Measurements from ENCODE around the gene PCGF3. TPM values are rescaled to one million over a fixed set of nuclear protein-coding genes. Genes with fewer than 3 reads are reported as not detected.

PCGF3 gene
- polyA plus RNA-seq, 2 donors = 27.0 to 63.7 TPM

- 87 to 88% methylated on average over 8 of the region's 8 CpGs for WGBS, 2 donors
Observed at GRCh38 chr4:676871-677235, 28.8 kb upstream of the PCGF3 start.

DNA sequence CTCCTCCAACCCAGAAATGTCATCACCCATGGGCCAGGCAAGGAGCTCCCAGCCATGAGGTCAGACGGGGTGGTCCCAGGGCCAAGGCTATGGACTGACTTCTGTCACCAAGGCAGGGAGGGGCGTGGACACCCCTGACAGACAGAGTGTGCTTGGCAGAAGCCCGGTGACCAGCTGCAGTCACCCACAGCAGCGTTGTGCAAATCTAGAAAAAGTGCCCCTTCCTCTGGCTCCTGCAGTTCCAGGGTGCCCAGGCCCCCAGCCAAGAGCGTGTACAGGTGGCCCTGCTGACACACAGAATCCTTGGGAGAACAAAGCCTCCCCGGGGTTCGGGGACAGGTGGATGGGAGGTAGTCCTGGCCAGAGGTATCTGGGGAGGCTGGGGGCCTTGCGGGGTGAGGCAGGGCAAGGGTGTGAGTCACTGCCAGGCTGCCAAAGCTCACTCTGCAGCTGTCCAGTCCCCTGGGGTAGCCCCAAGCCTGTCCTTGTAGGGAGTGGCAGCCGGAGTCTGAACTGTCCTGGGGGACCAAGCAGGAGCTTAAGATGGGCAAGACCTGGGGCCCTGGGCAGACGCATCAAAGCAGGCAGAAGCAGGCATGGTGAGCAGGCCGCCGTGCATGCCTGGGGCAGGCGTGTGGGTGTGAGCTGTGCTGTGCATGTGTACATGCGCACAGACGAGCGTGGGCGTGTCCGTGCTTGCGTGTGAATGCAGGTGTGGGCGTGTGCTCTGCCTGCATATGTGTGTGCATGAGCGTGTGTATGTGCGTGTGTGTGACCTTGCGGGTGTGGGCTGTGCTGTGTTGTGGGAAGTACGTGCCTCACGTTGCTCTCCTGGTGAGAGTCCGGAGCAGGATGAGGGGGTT is 28.0 kb upstream of the PCGF3 start:
- no peak overlapping the region for H3K4me3 ChIP-seq (ENCODE audit: low read depth in 1 of 2, low read length in 2 of 2)
- WGBS, 2 donors = 45 to 56% methylated on average over 26 of the region's 26 CpGs
- H3K27ac ChIP-seq (ENCODE audit: low read depth in 2 of 2, low read length in 1 of 2) = peak overlapping the region; percentile 22 to 56
- H3K36me3 ChIP-seq (ENCODE audit: control insufficient read depth in 2 of 2, insufficient read depth in 2 of 2, low read length in 1 of 2) = no peaks in the 10 kb centered on the region
- no peaks in the 10 kb centered on the region for H3K9me3 ChIP-seq (ENCODE audit: control insufficient read depth in 2 of 2, insufficient read depth in 1 of 2, low read depth in 1 of 2, low read length in 1 of 2)
- no peaks in the 10 kb centered on the region for H3K27me3 ChIP-seq (ENCODE audit: control insufficient read depth in 1 of 2, insufficient read depth in 2 of 2, low read length in 2 of 2)
- peaks cover 11 to 34% of the 10 kb centered on the region in 2 donors for H3K4me1 ChIP-seq (ENCODE audit: control insufficient read depth in 2 of 2, insufficient read depth in 2 of 2, low read length in 1 of 2)

More at GRCh38 chr4:676871-677235, 28.8 kb upstream of the PCGF3 start:
- Histone ChIP-seq H3K4me1 (ENCODE audit: control insufficient read depth in 2 of 2, insufficient read depth in 2 of 2, low read length in 1 of 2) (peaks cover 11 to 33% of the 10 kb centered on the region in 2 donors), H3K36me3 (ENCODE audit: control insufficient read depth in 2 of 2, insufficient read depth in 2 of 2, low read length in 1 of 2) (peaks cover 3 to 5% of the 10 kb centered on the region in 2 donors), H3K9me3 (ENCODE audit: control insufficient read depth in 2 of 2, insufficient read depth in 1 of 2, low read depth in 1 of 2, low read length in 1 of 2) (no peaks in the 10 kb centered on the region), H3K4me3 (ENCODE audit: low read depth in 1 of 2, low read length in 2 of 2) (no peak overlapping the region), H3K27ac (ENCODE audit: low read depth in 2 of 2, low read length in 1 of 2) (no peak overlapping the region), H3K27me3 (ENCODE audit: control insufficient read depth in 1 of 2, insufficient read depth in 2 of 2, low read length in 2 of 2) (no peaks in the 10 kb centered on the region)

DNA sequence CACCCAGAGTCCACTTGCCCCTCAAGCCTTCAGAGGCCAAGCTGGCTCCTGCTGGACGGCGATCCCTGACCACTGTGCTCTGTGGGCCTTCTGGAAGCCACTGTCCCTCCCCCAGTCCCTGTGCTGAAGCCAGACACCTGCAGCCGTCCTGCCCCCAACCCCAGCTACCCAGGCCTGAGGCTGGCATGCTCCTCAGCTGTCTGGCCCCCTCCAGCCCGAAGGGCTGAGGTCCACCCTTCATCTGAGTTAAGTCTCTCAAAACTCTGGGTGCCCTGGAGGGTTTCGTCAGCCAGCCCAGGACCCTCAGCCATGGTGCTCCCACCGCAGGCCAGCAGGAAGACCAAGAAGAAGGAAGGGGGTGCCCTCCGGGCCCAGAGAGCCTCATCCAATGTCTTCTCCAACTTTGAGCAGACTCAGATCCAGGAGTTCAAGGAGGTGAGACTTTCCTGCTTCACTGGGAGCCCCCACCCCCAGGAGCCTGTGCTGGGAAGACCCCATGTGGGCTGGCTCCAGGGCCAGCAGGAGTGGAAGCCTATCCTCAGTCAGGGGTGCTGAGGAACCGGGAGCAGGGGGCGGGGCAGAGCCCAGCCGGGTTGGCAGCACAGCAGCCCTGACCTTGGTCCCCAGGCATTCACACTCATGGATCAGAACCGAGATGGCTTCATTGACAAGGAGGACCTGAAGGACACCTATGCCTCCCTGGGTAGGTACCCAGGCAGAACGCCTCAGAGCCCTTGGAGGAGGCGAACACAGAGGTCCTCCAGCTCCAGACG is 27.1 kb upstream of the PCGF3 start:
- Histone ChIP-seq H3K27ac (ENCODE audit: low read depth in 2 of 2, low read length in 1 of 2) (peak overlapping the region in 1 of 2 donors; percentile 56), H3K27me3 (ENCODE audit: control insufficient read depth in 1 of 2, insufficient read depth in 2 of 2, low read length in 2 of 2) (no peaks in the 10 kb centered on the region), H3K9me3 (ENCODE audit: control insufficient read depth in 2 of 2, insufficient read depth in 1 of 2, low read depth in 1 of 2, low read length in 1 of 2) (no peaks in the 10 kb centered on the region), H3K4me1 (ENCODE audit: control insufficient read depth in 2 of 2, insufficient read depth in 2 of 2, low read length in 1 of 2) (peaks cover 11 to 30% of the 10 kb centered on the region in 2 donors), H3K4me3 (ENCODE audit: low read depth in 1 of 2, low read length in 2 of 2) (no peak overlapping the region), H3K36me3 (ENCODE audit: control insufficient read depth in 2 of 2, insufficient read depth in 2 of 2, low read length in 1 of 2) (no peaks in the 10 kb centered on the region)
- WGBS, 2 donors = 73 to 74% methylated on average over 14 of the region's 14 CpGs

DNA sequence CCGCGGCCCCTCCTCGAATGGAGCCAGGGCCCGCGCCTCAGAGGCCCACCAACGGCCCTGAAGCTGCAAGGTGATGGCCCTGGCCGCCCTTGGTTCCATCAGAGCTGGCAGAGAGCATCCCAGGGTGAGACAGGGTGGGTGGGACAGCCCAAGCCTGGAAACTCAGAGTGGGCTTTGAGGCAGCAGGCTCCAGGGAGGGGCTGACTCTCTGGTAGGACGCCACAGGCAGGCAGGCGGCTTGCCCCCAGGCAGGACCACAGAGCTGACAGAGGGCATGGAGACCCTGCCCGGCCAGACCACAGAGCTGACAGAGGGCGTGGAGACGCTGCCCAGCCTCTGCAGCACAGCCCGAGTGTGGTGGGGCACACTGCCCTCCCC is 26.5 kb upstream of the PCGF3 start:
- WGBS, 2 donors = 84 to 86% methylated on average over 13 of the region's 13 CpGs
- H3K27ac ChIP-seq (ENCODE audit: low read depth in 2 of 2, low read length in 1 of 2) = no peak overlapping the region
- no peaks in the 10 kb centered on the region for H3K36me3 ChIP-seq (ENCODE audit: control insufficient read depth in 2 of 2, insufficient read depth in 2 of 2, low read length in 1 of 2)
- H3K27me3 ChIP-seq (ENCODE audit: control insufficient read depth in 1 of 2, insufficient read depth in 2 of 2, low read length in 2 of 2) = no peaks in the 10 kb centered on the region
- H3K4me1 ChIP-seq (ENCODE audit: control insufficient read depth in 2 of 2, insufficient read depth in 2 of 2, low read length in 1 of 2) = peaks cover 11 to 34% of the 10 kb centered on the region in 2 donors
- no peaks in the 10 kb centered on the region for H3K9me3 ChIP-seq (ENCODE audit: control insufficient read depth in 2 of 2, insufficient read depth in 1 of 2, low read depth in 1 of 2, low read length in 1 of 2)
- no peak overlapping the region for H3K4me3 ChIP-seq (ENCODE audit: low read depth in 1 of 2, low read length in 2 of 2)

DNA sequence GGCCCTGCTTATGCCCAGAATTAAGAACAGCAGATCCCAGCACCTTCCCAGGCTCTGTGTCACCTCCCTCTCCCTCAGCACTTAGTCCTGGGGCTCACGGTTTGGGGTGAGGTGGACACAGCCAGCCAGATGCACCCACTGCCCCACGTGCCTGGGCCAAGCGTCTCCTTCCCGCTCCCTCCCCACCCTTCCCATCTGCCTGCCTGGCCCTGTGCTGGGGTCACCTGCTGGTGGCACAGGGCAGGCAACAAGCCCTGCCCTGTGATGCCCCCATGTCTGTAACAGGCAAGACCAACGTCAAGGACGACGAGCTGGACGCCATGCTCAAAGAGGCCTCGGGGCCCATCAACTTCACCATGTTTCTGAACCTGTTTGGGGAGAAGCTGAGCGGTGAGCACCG is 26.0 kb upstream of the PCGF3 start:
- Histone ChIP-seq H3K27ac (ENCODE audit: low read depth in 2 of 2, low read length in 1 of 2) (no peak overlapping the region), H3K27me3 (ENCODE audit: control insufficient read depth in 1 of 2, insufficient read depth in 2 of 2, low read length in 2 of 2) (no peaks in the 10 kb centered on the region), H3K9me3 (ENCODE audit: control insufficient read depth in 2 of 2, insufficient read depth in 1 of 2, low read depth in 1 of 2, low read length in 1 of 2) (no peaks in the 10 kb centered on the region), H3K4me3 (ENCODE audit: low read depth in 1 of 2, low read length in 2 of 2) (no peak overlapping the region), H3K36me3 (ENCODE audit: control insufficient read depth in 2 of 2, insufficient read depth in 2 of 2, low read length in 1 of 2) (no peaks in the 10 kb centered on the region), H3K4me1 (ENCODE audit: control insufficient read depth in 2 of 2, insufficient read depth in 2 of 2, low read length in 1 of 2) (peaks cover 11 to 36% of the 10 kb centered on the region in 2 donors)
- WGBS, 2 donors = 82 to 84% methylated on average over 11 of the region's 11 CpGs

- Histone ChIP-seq H3K27ac (ENCODE audit: low read depth in 2 of 2, low read length in 1 of 2) (no peak overlapping the region), H3K9me3 (ENCODE audit: control insufficient read depth in 2 of 2, insufficient read depth in 1 of 2, low read depth in 1 of 2, low read length in 1 of 2) (no peaks in the 10 kb centered on the region), H3K36me3 (ENCODE audit: control insufficient read depth in 2 of 2, insufficient read depth in 2 of 2, low read length in 1 of 2) (no peaks in the 10 kb centered on the region), H3K4me1 (ENCODE audit: control insufficient read depth in 2 of 2, insufficient read depth in 2 of 2, low read length in 1 of 2) (peaks cover 10 to 33% of the 10 kb centered on the region in 2 donors), H3K27me3 (ENCODE audit: control insufficient read depth in 1 of 2, insufficient read depth in 2 of 2, low read length in 2 of 2) (no peaks in the 10 kb centered on the region), H3K4me3 (ENCODE audit: low read depth in 1 of 2, low read length in 2 of 2) (no peak overlapping the region)
- WGBS, 2 donors = 81 to 86% methylated on average over 9 of the region's 9 CpGs
Observed at GRCh38 chr4:680091-680490, 25.5 kb upstream of the PCGF3 start.

- WGBS, 2 donors = 68 to 69% methylated on average over 16 to 17 of the region's 17 CpGs
- no peak overlapping the region for H3K4me3 ChIP-seq (ENCODE audit: low read depth in 1 of 2, low read length in 2 of 2)
- H3K4me1 ChIP-seq (ENCODE audit: control insufficient read depth in 2 of 2, insufficient read depth in 2 of 2, low read length in 1 of 2) = peaks cover 6 to 29% of the 10 kb centered on the region in 2 donors
- H3K9me3 ChIP-seq (ENCODE audit: control insufficient read depth in 2 of 2, insufficient read depth in 1 of 2, low read depth in 1 of 2, low read length in 1 of 2) = no peaks in the 10 kb centered on the region
- no peaks in the 10 kb centered on the region for H3K36me3 ChIP-seq (ENCODE audit: control insufficient read depth in 2 of 2, insufficient read depth in 2 of 2, low read length in 1 of 2)
- H3K27me3 ChIP-seq (ENCODE audit: control insufficient read depth in 1 of 2, insufficient read depth in 2 of 2, low read length in 2 of 2) = no peaks in the 10 kb centered on the region
- no peak overlapping the region for H3K27ac ChIP-seq (ENCODE audit: low read depth in 2 of 2, low read length in 1 of 2)
Observed at GRCh38 chr4:680551-680927, 25.1 kb upstream of the PCGF3 start.

DNA sequence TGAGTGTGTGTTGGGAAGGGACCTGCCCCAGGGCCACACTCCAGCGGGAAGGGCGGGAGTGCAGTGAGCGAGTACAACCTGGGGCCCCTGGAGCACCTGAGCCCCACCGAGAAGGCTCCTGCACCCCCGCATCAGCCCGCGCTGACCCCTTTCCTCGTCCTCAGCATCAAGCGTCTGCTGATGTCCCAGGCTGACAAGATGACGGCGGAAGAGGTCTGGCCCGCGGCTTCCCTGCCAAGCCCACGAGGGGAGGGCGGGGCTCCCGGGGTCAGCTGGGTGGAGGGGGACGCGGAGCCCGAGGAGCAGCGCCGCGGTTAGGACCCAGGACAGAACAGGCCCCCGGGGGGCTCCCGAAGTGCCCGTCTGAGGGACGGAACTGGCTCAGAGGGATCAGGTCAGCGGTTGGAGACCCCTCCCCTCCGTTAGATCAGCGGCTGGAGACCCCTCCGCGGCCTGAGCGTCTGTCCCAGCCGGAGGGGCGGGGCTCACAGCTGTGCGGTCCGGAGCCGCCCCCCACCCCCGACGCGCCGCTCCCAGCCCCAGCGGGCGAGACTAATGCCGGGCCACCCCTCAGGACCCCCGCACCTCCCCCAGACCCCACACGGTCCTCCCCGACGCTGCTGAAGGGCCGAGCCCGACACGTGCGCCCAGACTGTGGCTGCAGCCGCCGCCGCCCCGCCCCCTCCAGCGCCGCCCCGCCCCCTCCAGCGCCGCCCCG is 24.5 kb upstream of the PCGF3 start:
- Histone ChIP-seq H3K27me3 (ENCODE audit: control insufficient read depth in 1 of 2, insufficient read depth in 2 of 2, low read length in 2 of 2) (no peaks in the 10 kb centered on the region), H3K4me1 (ENCODE audit: control insufficient read depth in 2 of 2, insufficient read depth in 2 of 2, low read length in 1 of 2) (peaks cover 6 to 27% of the 10 kb centered on the region in 2 donors), H3K36me3 (ENCODE audit: control insufficient read depth in 2 of 2, insufficient read depth in 2 of 2, low read length in 1 of 2) (no peaks in the 10 kb centered on the region), H3K4me3 (ENCODE audit: low read depth in 1 of 2, low read length in 2 of 2) (peak overlapping the region in 1 of 2 donors; percentile 30), H3K9me3 (ENCODE audit: control insufficient read depth in 2 of 2, insufficient read depth in 1 of 2, low read depth in 1 of 2, low read length in 1 of 2) (no peaks in the 10 kb centered on the region), H3K27ac (ENCODE audit: low read depth in 2 of 2, low read length in 1 of 2) (no peak overlapping the region)
- 13% methylated on average over 37 to 59 of the region's 62 CpGs for WGBS, 2 donors

GRCh38 chr4:681736-682451 is 23.7 kb upstream of the PCGF3 start:
- WGBS, 2 donors = 68 to 70% methylated on average over 39 to 58 of the region's 58 CpGs
- Histone ChIP-seq H3K36me3 (ENCODE audit: control insufficient read depth in 2 of 2, insufficient read depth in 2 of 2, low read length in 1 of 2) (no peaks in the 10 kb centered on the region), H3K27ac (ENCODE audit: low read depth in 2 of 2, low read length in 1 of 2) (peak overlapping the region in 1 of 2 donors; percentile 37)

More at GRCh38 chr4:681736-682451, 23.7 kb upstream of the PCGF3 start:
- no peak overlapping the region for H3K4me3 ChIP-seq (ENCODE audit: low read depth in 1 of 2, low read length in 2 of 2)
- H3K27me3 ChIP-seq (ENCODE audit: control insufficient read depth in 1 of 2, insufficient read depth in 2 of 2, low read length in 2 of 2) = no peaks in the 10 kb centered on the region
- no peaks in the 10 kb centered on the region for H3K9me3 ChIP-seq (ENCODE audit: control insufficient read depth in 2 of 2, insufficient read depth in 1 of 2, low read depth in 1 of 2, low read length in 1 of 2)
- peaks cover 6 to 33% of the 10 kb centered on the region in 2 donors for H3K4me1 ChIP-seq (ENCODE audit: control insufficient read depth in 2 of 2, insufficient read depth in 2 of 2, low read length in 1 of 2)
